HCT116 (cell line): Measurements from ENCODE around the gene PWP1. TPM values are rescaled to one million over a fixed set of nuclear protein-coding genes. Genes with fewer than 3 reads are reported as not detected.

Experiments used
- ATAC-seq: fragments of 200-7000 bp; cut with Tn5 transposase; 2 replicates; pipeline ENCODE4 v1.9.1; 2020; ENCODE audit warnings: mild to moderate bottlenecking, moderate library complexity
- BruUV-seq: library from RNA; stranded (reverse); fragments of 400-500 nt; replicated peaks from 2 replicates; lab custom pipeline; 2021; lab: Mats Ljungman, UMichigan
- CTCF ChIA-PET: fragments of 300-600 bp; sonication (Branson Sonifier 250); formaldehyde crosslinking; loops from one replicate; lab custom pipeline; 2021; ENCODE audit warnings: antibody characterized with exemption; lab: Charles Lee
- POLR2A ChIA-PET: fragments of 300-600, 350-600 bp; sonication (Branson Sonifier 250); formaldehyde crosslinking; loops from one replicate; lab custom pipeline; 2021; ENCODE audit warnings: antibody characterized with exemption; lab: Charles Lee
- RAD21 ChIA-PET, 2 experiments: fragments of 300-600 bp; sonication (Branson Sonifier 250); formaldehyde crosslinking; loops; one replicate each; lab custom pipeline; 2023; ENCODE audit warnings: low total read pairs in 2 of 2; ENCODE audit not compliant: uncharacterized antibody in 2 of 2, unreplicated experiment in 2 of 2, low non-redundant PET in 1 of 2; lab: Charles Lee
- DNase-seq: peaks from one replicate; pipeline ENCODE4 v3.0.0-alpha.2; 2010; ENCODE audit warnings: low read depth, low spot score
- H2AFZ ChIP-seq: fragments of 200-600 bp; shearing (Covaris generic), sonication (generic); 2 replicates; pipeline ENCODE4 v1.6.1; 2017; ENCODE audit warnings: low read depth, mixed run types, mixed read lengths, antibody characterized with exemption, low read length; ENCODE audit not compliant: poor library complexity, severe bottlenecking
- H3K27ac ChIP-seq: 2 replicates; pipeline ENCODE4 v1.5.1; 2012; ENCODE audit warnings: low read depth, low read length
- H3K27me3 ChIP-seq: fragments of 200-600 bp; sonication (generic); 2 replicates; pipeline ENCODE4 v1.6.1; 2016; ENCODE audit warnings: mixed run types, low read length, mixed read lengths; ENCODE audit not compliant: insufficient read depth
- H3K36me3 ChIP-seq, 2 experiments: fragments of 200-500 bp in 1 of 2; fragments of 200-600 bp in 1 of 2; sonication (Bioruptor generic) in 1 of 2; sonication (generic) in 1 of 2; 2 replicates each; pipeline versions ENCODE4 v1.5.1 to v1.6.1; 2014 to 2016; ENCODE audit warnings: low read length in 2 of 2, inconsistent platforms in 1 of 2, mixed read lengths in 1 of 2, mixed run types in 1 of 2; ENCODE audit not compliant: insufficient read depth in 2 of 2, control insufficient read depth in 1 of 2
- H3K4me1 ChIP-seq, 2 experiments: fragments of 200-600 bp in 1 of 2; sonication (generic) in 1 of 2; 2 replicates each; pipeline versions ENCODE4 v1.5.1 to v1.6.1; 2012 to 2017; ENCODE audit warnings: low read length in 2 of 2, inconsistent platforms in 1 of 2, mild to moderate bottlenecking in 1 of 2, mixed read lengths in 1 of 2, mixed run types in 1 of 2, moderate library complexity in 1 of 2; ENCODE audit not compliant: insufficient read depth in 2 of 2, control insufficient read depth in 1 of 2
- H3K4me2 ChIP-seq: fragments of 200-600 bp; sonication (generic); 2 replicates; pipeline ENCODE4 v1.6.1; 2017; ENCODE audit warnings: mixed run types, low read length, mixed read lengths
- H3K4me3 ChIP-seq, 2 experiments: fragments of 200-600 bp in 1 of 2; sonication (generic) in 1 of 2; replicated peaks in 1 of 2; 2 replicates each; pipeline ENCODE4 v1.5.1; 2011 to 2016; ENCODE audit warnings: low read length in 2 of 2, control low read depth in 1 of 2, low read depth in 1 of 2, mild to moderate bottlenecking in 1 of 2, mixed read lengths in 1 of 2, mixed run types in 1 of 2
- H3K79me2 ChIP-seq: fragments of 200-600 bp; sonication (generic); 2 replicates; pipeline ENCODE4 v1.6.1; 2017; ENCODE audit warnings: mild to moderate bottlenecking, mixed run types, low read length, moderate library complexity, mixed read lengths; ENCODE audit not compliant: insufficient read depth
- H3K9ac ChIP-seq: fragments of 200-600 bp; sonication (generic); 2 replicates; pipeline ENCODE4 v1.6.1; 2016; ENCODE audit warnings: low read length, mixed read lengths
- H3K9me2 ChIP-seq: fragments of 200-600 bp; sonication (generic), shearing (Covaris generic); 2 replicates; pipeline ENCODE4 v1.6.1; 2017; ENCODE audit warnings: mixed run types, mild to moderate bottlenecking, moderate library complexity; ENCODE audit not compliant: insufficient read depth
- H3K9me3 ChIP-seq, 2 experiments: fragments of 200-500 bp in 1 of 2; fragments of 200-600 bp in 1 of 2; sonication (Bioruptor generic) in 1 of 2; sonication (generic) in 1 of 2; 2 replicates each; pipeline ENCODE4 v1.6.1; 2014 to 2017; ENCODE audit warnings: low read length in 2 of 2, mixed read lengths in 2 of 2, inconsistent platforms in 1 of 2, low read depth in 1 of 2, mild to moderate bottlenecking in 1 of 2, mixed run types in 1 of 2, moderate library complexity in 1 of 2; ENCODE audit not compliant: control insufficient read depth in 1 of 2, insufficient read depth in 1 of 2
- H4K20me1 ChIP-seq: fragments of 200-600 bp; sonication (generic), shearing (Covaris generic); 2 replicates; pipeline ENCODE4 v1.6.1; 2017; ENCODE audit warnings: mixed run types, mild to moderate bottlenecking, moderate library complexity; ENCODE audit not compliant: insufficient read depth
- ATF3 ChIP-seq: IDR thresholded peaks from 2 replicates; pipeline ENCODE4 v1.6.1; 2012
- CBX3 ChIP-seq: IDR thresholded peaks from 2 replicates; pipeline ENCODE4 v1.6.1; 2012; ENCODE audit warnings: low read depth
- CEBPB ChIP-seq: IDR thresholded peaks from 2 replicates; pipeline ENCODE4 v1.6.1; 2012; ENCODE audit warnings: low read depth
- CTCF ChIP-seq, 3 experiments: fragments of 200-600 bp in 1 of 3; sonication (generic) in 1 of 3; IDR thresholded peaks in 2 of 3; conservative IDR thresholded peaks in 1 of 3; 2 replicates each; pipeline ENCODE4 v1.5.1; 2012 to 2017; ENCODE audit warnings: low read depth in 2 of 3, low read length in 2 of 3, antibody characterized with exemption in 1 of 3, borderline replicate concordance in 1 of 3, control low read depth in 1 of 3, mild to moderate bottlenecking in 1 of 3, mixed read lengths in 1 of 3, mixed run types in 1 of 3, moderate library complexity in 1 of 3; ENCODE audit not compliant: insufficient read depth in 1 of 3
- EZH2phosphoT487 ChIP-seq: fragments of 200-600 bp; IDR thresholded peaks from 2 replicates; pipeline ENCODE4 v1.6.1; 2018; ENCODE audit warnings: antibody characterized with exemption, borderline replicate concordance
- FOSL1 ChIP-seq: IDR thresholded peaks from 2 replicates; pipeline ENCODE4 v1.6.1; 2012; ENCODE audit warnings: low read depth
- JUND ChIP-seq: IDR thresholded peaks from 2 replicates; pipeline ENCODE4 v1.6.1; 2012
- POLR2AphosphoS5 ChIP-seq: IDR thresholded peaks from 2 replicates; pipeline ENCODE4 v1.6.1; 2011; ENCODE audit warnings: mild to moderate bottlenecking, low read depth, low read length, moderate library complexity
- RAD21 ChIP-seq: IDR thresholded peaks from 2 replicates; pipeline ENCODE4 v1.6.1; 2012; ENCODE audit warnings: low read depth, mild to moderate bottlenecking
- REST ChIP-seq: IDR thresholded peaks from 2 replicates; pipeline ENCODE4 v1.6.1; 2012; ENCODE audit warnings: low read depth
- TCF7L2 ChIP-seq: IDR thresholded peaks from 2 replicates; pipeline ENCODE4 v1.7.0; 2011; ENCODE audit warnings: borderline replicate concordance, inconsistent platforms; ENCODE audit not compliant: insufficient read depth, insufficient read length; ENCODE audit errors: extremely low read depth
- intact Hi-C: fragments of 100-400 bp; cut with micrococcal nuclease; formaldehyde crosslinking; loops from 2 replicates; pipeline ENCODE4 v1.10.0; 2022
- total RNA-seq: library from RNA; stranded (reverse); gene quantifications from one replicate; pipeline ENCODE4 v1.2.1, GENCODE V29; 2021; ENCODE audit not compliant: unreplicated experiment

Gene PWP1
- total RNA-seq, 1 experiment from 2014 or later = 48.2 TPM

GRCh38 chr12:107660235-107660634, 25.4 kb upstream of the PWP1 start:
- H3K9me2 ChIP-seq = no peaks in the 10 kb centered on the region
- CTCF ChIA-PET = no interaction called here
- RAD21 ChIA-PET = no interaction called here
- ATAC-seq = no peak
- no peak overlapping the region for H3K4me3 ChIP-seq
- no peak for DNase-seq
- H3K36me3 ChIP-seq = no peaks in the 10 kb centered on the region
- H3K4me2 ChIP-seq = no peak overlapping the region
- BruUV-seq = no TSS peak
- no peak overlapping the region for H3K9ac ChIP-seq
- TF ChIP-seq RAD21 (no peak), JUND (no peak), CTCF (IDR thresholded peaks at IDR 0.05 in 2 of 3, conservative IDR thresholded peaks at IDR 0.05 in 1 of 3; ENCODE audit: borderline replicate concordance in 1 of 3, insufficient read depth in 1 of 3, low read depth in 2 of 3, low read length in 2 of 3) (no peak), CEBPB (no peak), FOSL1 (no peak), CBX3 (no peak), REST (no peak), POLR2AphosphoS5 (no peak), ATF3 (no peak), EZH2phosphoT487 (no peak), TCF7L2 (no peak)
- no peaks in the 10 kb centered on the region for H3K27me3 ChIP-seq
- H3K9me3 ChIP-seq = no peaks in the 10 kb centered on the region
- H3K79me2 ChIP-seq = no peaks in the 10 kb centered on the region
- no peaks in the 10 kb centered on the region for H4K20me1 ChIP-seq
- intact Hi-C loops = no loop called here
- H2AFZ ChIP-seq = no peak overlapping the region
- no peaks in the 10 kb centered on the region for H3K4me1 ChIP-seq
- H3K27ac ChIP-seq = no peak overlapping the region
- POLR2A ChIA-PET = no interaction called here
